Measurements from ENCODE around the gene ARHGAP29. TPM values are rescaled to one million over a fixed set of nuclear protein-coding genes. Genes with fewer than 3 reads are reported as not detected.

Gene ARHGAP29
- total and polyA plus RNA-seq, 2 of the 8 experiments (the other 6 are each of a cell fraction or from before 2014, with no cell fraction given): 0.57 to 3.2 TPM

GRCh38 chr1:94272388-94272787 lies 35.0 kb upstream of the ARHGAP29 start:
- ChIA-PET CTCF (ENCODE audit: partially characterized antibody) (interaction anchor here (1.6 to 2.1 kb wide), 2 partner anchors 64 to 209 kb away, joined by 5 to 6 read pairs; no protein-coding TSS in a partner anchor), POLR2A (ENCODE audit: partially characterized antibody) (no interaction called here)
- Histone ChIP-seq H4K5ac (ENCODE audit: insufficient read length, low read depth, low read length) (no peak overlapping the region), H4K8ac (ENCODE audit: extremely low read depth, insufficient read depth, low read length) (no peak overlapping the region), H3K23ac (ENCODE audit: insufficient read length) (no peak overlapping the region), H4K91ac (replicated peaks; ENCODE audit: insufficient read length, low read length) (no peak overlapping the region), H3K56ac (replicated peaks; ENCODE audit: insufficient read length, low read depth, low read length) (no peak overlapping the region), H3K9me3 (ENCODE audit: insufficient read depth in 2 of 2, low read depth in 1 of 2, low read length in 1 of 2) (no peaks in the 10 kb centered on the region), H2BK5ac (ENCODE audit: low read depth, low read length) (no peak overlapping the region), H2AFZ (ENCODE audit: low read length) (no peak overlapping the region), H3K36me3 (ENCODE audit: control insufficient read depth in 2 of 4, insufficient read depth in 4 of 4, low read length in 3 of 4) (no peaks in the 10 kb centered on the region), H2BK20ac (ENCODE audit: low read length) (no peak overlapping the region), H3K4ac (replicated peaks; ENCODE audit: insufficient read length, low read depth, low read length) (no peak overlapping the region), H2AK5ac (ENCODE audit: low read depth, low read length) (no peak overlapping the region), H2BK120ac (replicated peaks; ENCODE audit: low read depth, low read length) (no peak overlapping the region), H3K9ac (replicated peaks in 1 of 4; ENCODE audit: extremely low read depth in 1 of 4, low read depth in 3 of 4, low read length in 3 of 4) (no peak overlapping the region), H3K4me1 (replicated peaks in 1 of 4; ENCODE audit: control insufficient read depth in 3 of 4, insufficient read depth in 4 of 4, low read length in 3 of 4) (no peaks in the 10 kb centered on the region), H4K20me1 (replicated peaks in 1 of 2; ENCODE audit: control insufficient read depth in 1 of 2, insufficient read depth in 2 of 2, low read length in 2 of 2) (no peaks in the 10 kb centered on the region), H2BK12ac (ENCODE audit: low read depth, low read length) (no peak overlapping the region), H3K4me3 (ENCODE audit: extremely low read depth in 1 of 4, insufficient read depth in 2 of 4, low read depth in 3 of 4, low read length in 4 of 4) (no peak overlapping the region), H3K23me2 (ENCODE audit: low read depth, low read length) (no peaks in the 10 kb centered on the region), H3K14ac (ENCODE audit: insufficient read length) (no peak overlapping the region), H3K18ac (ENCODE audit: extremely low read depth, low read length) (no peak overlapping the region), H2BK15ac (ENCODE audit: low read length) (no peak overlapping the region), H3K27me3 (replicated peaks in 1 of 4; ENCODE audit: control insufficient read depth in 3 of 4, extremely low read depth in 1 of 4, insufficient read depth in 3 of 4, low read length in 3 of 4) (no peaks in the 10 kb centered on the region; a peak in 3 of 7 replicates), H3K79me1 (ENCODE audit: low read depth, low read length) (no peaks in the 10 kb centered on the region), H3K4me2 (ENCODE audit: insufficient read depth in 1 of 2, low read depth in 2 of 2, low read length in 2 of 2) (no peak overlapping the region), H3K79me2 (ENCODE audit: control insufficient read depth in 1 of 2, insufficient read depth in 2 of 2, low read length in 2 of 2) (no peaks in the 10 kb centered on the region), H3K27ac (ENCODE audit: low read depth, low read length) (no peak overlapping the region)
- no peak for TF ChIP-seq MAFK (IDR thresholded peaks at IDR 0.05; ENCODE audit: low read depth, low read length)
- no peak for TF ChIP-seq FOSL1 (IDR thresholded peaks at IDR 0.05; ENCODE audit: insufficient read depth, low read depth, low read length)
- DNase-seq (ENCODE audit: low read depth in 1 of 2, low spot score in 2 of 2): no peak
- 76% methylated on average over 1 of the region's 1 CpG; no CpG with 5 or more reads in 1 of the 2 experiments for WGBS, 2 experiments (ENCODE audit: extremely low coverage in 1 of 2, insufficient coverage in 1 of 2, insufficient read length in 1 of 2, insufficient replicate concordance in 2 of 2, low coverage in 1 of 2, low lambda C conversion rate in 2 of 2, missing lambda C conversion rate in 1 of 2)
- FAIRE-seq: no peak
